A549 (cell line): ENCODE data around the gene OR5H6.

ENCODE experiments used
- CBX2 ChIP-seq: fragments of 200-600 bp; sonication (generic); IDR thresholded peaks from 2 replicates; pipeline ENCODE4 v1.6.1; 2016; ENCODE audit warnings: low read depth, mild to moderate bottlenecking, borderline replicate concordance
- EP300 ChIP-seq, 2 experiments: fragments of >200 bp; sonication (Bioruptor Twin); formaldehyde crosslinking; IDR thresholded peaks; 2 replicates in 1 of 2; 3 replicates in 1 of 2; pipeline ENCODE4 v1.6.1; 2016 to 2017
- MYC ChIP-seq: IDR thresholded peaks from 2 replicates; pipeline ENCODE4 v1.6.1; 2012; ENCODE audit warnings: mild to moderate bottlenecking, inconsistent platforms, low read length, improper control_type of control experiment, borderline replicate concordance
- NPAS2 ChIP-seq: fragments of 250-450 bp; sonication (Bioruptor Pico); IDR thresholded peaks from 2 replicates; pipeline ENCODE4 v1.8.0; 2022; ENCODE audit warnings: mild to moderate bottlenecking, moderate library complexity, borderline replicate concordance
- PHF8 ChIP-seq: fragments of 200-600 bp; sonication (generic); IDR thresholded peaks from 2 replicates; pipeline ENCODE4 v1.6.1; 2016; ENCODE audit warnings: low read depth, mild to moderate bottlenecking, antibody characterized with exemption, moderate library complexity, borderline replicate concordance
- POLR2A ChIP-seq: IDR thresholded peaks from 2 replicates; pipeline ENCODE4 v1.6.1; 2012; ENCODE audit warnings: mild to moderate bottlenecking, low read length
- RAD21 ChIP-seq, 2 experiments: fragments of >200 bp in 1 of 2; sonication (Bioruptor Twin) in 1 of 2; formaldehyde crosslinking in 1 of 2; IDR thresholded peaks in 1 of 2; conservative IDR thresholded peaks in 1 of 2; 2 replicates in 1 of 2; 3 replicates in 1 of 2; pipeline ENCODE4 v1.6.1; 2012 to 2018; ENCODE audit warnings: inconsistent platforms in 1 of 2
- SMC3 ChIP-seq: fragments of >200 bp; sonication (Bioruptor Twin); formaldehyde crosslinking; IDR thresholded peaks from 3 replicates; pipeline ENCODE4 v1.6.1; 2018; ENCODE audit warnings: inconsistent platforms
- SREBF2 ChIP-seq: fragments of 450-650 bp; IDR thresholded peaks from 2 replicates; pipeline ENCODE4 v1.6.1; 2014; ENCODE audit warnings: mild to moderate bottlenecking, moderate library complexity
- ZNF302 ChIP-seq: fragments of 250-450 bp; sonication (Bioruptor Pico); IDR thresholded peaks from 2 replicates; pipeline ENCODE4 v1.9.0; 2021; ENCODE audit warnings: inconsistent platforms, mild to moderate bottlenecking, moderate library complexity
- TF ChIP-seq, protein P1 (sequence below): fragments of >200 bp; sonication (Bioruptor Twin); formaldehyde crosslinking; IDR thresholded peaks from 3 replicates; pipeline ENCODE4 v1.5.1; 2016
- TF ChIP-seq, protein P2 (sequence below): fragments of >200 bp; sonication (Bioruptor Twin); formaldehyde crosslinking; IDR thresholded peaks from 3 replicates; pipeline ENCODE4 v1.6.1; 2016

GRCh38 chr3:98243843-98244242, 20.2 kb upstream of the OR5H6 start:
- TF ChIP-seq, protein P1, sequence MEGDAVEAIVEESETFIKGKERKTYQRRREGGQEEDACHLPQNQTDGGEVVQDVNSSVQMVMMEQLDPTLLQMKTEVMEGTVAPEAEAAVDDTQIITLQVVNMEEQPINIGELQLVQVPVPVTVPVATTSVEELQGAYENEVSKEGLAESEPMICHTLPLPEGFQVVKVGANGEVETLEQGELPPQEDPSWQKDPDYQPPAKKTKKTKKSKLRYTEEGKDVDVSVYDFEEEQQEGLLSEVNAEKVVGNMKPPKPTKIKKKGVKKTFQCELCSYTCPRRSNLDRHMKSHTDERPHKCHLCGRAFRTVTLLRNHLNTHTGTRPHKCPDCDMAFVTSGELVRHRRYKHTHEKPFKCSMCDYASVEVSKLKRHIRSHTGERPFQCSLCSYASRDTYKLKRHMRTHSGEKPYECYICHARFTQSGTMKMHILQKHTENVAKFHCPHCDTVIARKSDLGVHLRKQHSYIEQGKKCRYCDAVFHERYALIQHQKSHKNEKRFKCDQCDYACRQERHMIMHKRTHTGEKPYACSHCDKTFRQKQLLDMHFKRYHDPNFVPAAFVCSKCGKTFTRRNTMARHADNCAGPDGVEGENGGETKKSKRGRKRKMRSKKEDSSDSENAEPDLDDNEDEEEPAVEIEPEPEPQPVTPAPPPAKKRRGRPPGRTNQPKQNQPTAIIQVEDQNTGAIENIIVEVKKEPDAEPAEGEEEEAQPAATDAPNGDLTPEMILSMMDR = no peak
- TF ChIP-seq CBX2 (no peak), POLR2A (no peak), MYC (no peak), SREBF2 (no peak), PHF8 (no peak), EP300 (IDR thresholded peaks at IDR 0.05) (no peak), RAD21 (conservative IDR thresholded peaks at IDR 0.05 in 1 of 2, IDR thresholded peaks at IDR 0.05 in 1 of 2) (no peak), NPAS2 (CRISPR knock-in tag) (no peak), ZNF302 (CRISPR knock-in tag) (no peak), SMC3 (no peak)
- TF ChIP-seq, protein P2, sequence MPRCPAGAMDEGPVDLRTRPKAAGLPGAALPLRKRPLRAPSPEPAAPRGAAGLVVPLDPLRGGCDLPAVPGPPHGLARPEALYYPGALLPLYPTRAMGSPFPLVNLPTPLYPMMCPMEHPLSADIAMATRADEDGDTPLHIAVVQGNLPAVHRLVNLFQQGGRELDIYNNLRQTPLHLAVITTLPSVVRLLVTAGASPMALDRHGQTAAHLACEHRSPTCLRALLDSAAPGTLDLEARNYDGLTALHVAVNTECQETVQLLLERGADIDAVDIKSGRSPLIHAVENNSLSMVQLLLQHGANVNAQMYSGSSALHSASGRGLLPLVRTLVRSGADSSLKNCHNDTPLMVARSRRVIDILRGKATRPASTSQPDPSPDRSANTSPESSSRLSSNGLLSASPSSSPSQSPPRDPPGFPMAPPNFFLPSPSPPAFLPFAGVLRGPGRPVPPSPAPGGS = no peak
